ENCODE data around the gene CRYBG3. TPM values are rescaled to one million over a fixed set of nuclear protein-coding genes. Genes with fewer than 3 reads are reported as not detected.

Gene CRYBG3
- total and polyA plus RNA-seq, 4 donors, result 3.8 to 64.0 (median 15.3) TPM

GRCh38 chr3:97917813-97918536 is 96.2 kb downstream of the CRYBG3 start:
- Histone ChIP-seq H3K9ac (ENCODE audit: insufficient read depth in 1 of 2, low read length in 2 of 2) (peak overlapping the region in 1 of 2 donors; percentile 42), H3K9me3 (ENCODE audit: control insufficient read depth in 4 of 4, insufficient read depth in 3 of 4, low read length in 3 of 4) (no peaks in the 10 kb centered on the region), H3K27me3 (ENCODE audit: control insufficient read depth in 3 of 3, insufficient read depth in 3 of 3, low read length in 2 of 3) (no peaks in the 10 kb centered on the region), H3K4me3 (no peak overlapping the region), H3K36me3 (ENCODE audit: control insufficient read depth in 4 of 4, insufficient read depth in 4 of 4, low read length in 4 of 4) (peaks cover 6 to 19% (median 14%) of the 10 kb centered on the region in 4 donors), H3K4me1 (ENCODE audit: control insufficient read depth in 5 of 5, insufficient read depth in 5 of 5, low read length in 5 of 5) (peaks cover 0 to 12% (median 3%) of the 10 kb centered on the region in 5 donors), H3K27ac (ENCODE audit: low read depth in 1 of 2, low read length in 1 of 2) (no peak overlapping the region)
- TF ChIP-seq, protein P1, sequence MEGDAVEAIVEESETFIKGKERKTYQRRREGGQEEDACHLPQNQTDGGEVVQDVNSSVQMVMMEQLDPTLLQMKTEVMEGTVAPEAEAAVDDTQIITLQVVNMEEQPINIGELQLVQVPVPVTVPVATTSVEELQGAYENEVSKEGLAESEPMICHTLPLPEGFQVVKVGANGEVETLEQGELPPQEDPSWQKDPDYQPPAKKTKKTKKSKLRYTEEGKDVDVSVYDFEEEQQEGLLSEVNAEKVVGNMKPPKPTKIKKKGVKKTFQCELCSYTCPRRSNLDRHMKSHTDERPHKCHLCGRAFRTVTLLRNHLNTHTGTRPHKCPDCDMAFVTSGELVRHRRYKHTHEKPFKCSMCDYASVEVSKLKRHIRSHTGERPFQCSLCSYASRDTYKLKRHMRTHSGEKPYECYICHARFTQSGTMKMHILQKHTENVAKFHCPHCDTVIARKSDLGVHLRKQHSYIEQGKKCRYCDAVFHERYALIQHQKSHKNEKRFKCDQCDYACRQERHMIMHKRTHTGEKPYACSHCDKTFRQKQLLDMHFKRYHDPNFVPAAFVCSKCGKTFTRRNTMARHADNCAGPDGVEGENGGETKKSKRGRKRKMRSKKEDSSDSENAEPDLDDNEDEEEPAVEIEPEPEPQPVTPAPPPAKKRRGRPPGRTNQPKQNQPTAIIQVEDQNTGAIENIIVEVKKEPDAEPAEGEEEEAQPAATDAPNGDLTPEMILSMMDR (IDR thresholded peaks at IDR 0.05; ENCODE audit: control extremely low read depth, extremely low read depth), result no peak
- DNase-seq (peak in 2 of 3 donors; percentile 87), ATAC-seq (ENCODE audit: insufficient read depth, low FRiP score) (no peak)
- 46 to 65% methylated on average over 3 of the region's 3 CpGs for WGBS, 2 donors

- Histone ChIP-seq H3K9me3 (ENCODE audit: control insufficient read depth in 4 of 4, insufficient read depth in 3 of 4, low read length in 3 of 4) (no peaks in the 10 kb centered on the region), H3K4me3 (no peak overlapping the region), H3K36me3 (ENCODE audit: control insufficient read depth in 4 of 4, insufficient read depth in 4 of 4, low read length in 4 of 4) (peaks cover 3 to 38% (median 12%) of the 10 kb centered on the region in 4 donors), H3K27me3 (ENCODE audit: control insufficient read depth in 3 of 3, insufficient read depth in 3 of 3, low read length in 2 of 3) (no peaks in the 10 kb centered on the region), H3K4me1 (ENCODE audit: control insufficient read depth in 5 of 5, insufficient read depth in 5 of 5, low read length in 5 of 5) (peaks cover 0 to 5% (median 0%) of the 10 kb centered on the region in 5 donors), H3K27ac (ENCODE audit: low read depth in 1 of 2, low read length in 1 of 2) (no peak overlapping the region), H3K9ac (ENCODE audit: insufficient read depth in 1 of 2, low read length in 2 of 2) (no peak overlapping the region)
- ATAC-seq (ENCODE audit: insufficient read depth, low FRiP score) (no peak), DNase-seq (no peak)
- TF ChIP-seq, protein P1 (IDR thresholded peaks at IDR 0.05; ENCODE audit: control extremely low read depth, extremely low read depth), result no peak
Observed at GRCh38 chr3:97927704-97928103, 105.9 kb downstream of the CRYBG3 start.

GRCh38 chr3:97928986-97929385 is 107.2 kb downstream of the CRYBG3 start:
- Histone ChIP-seq H3K36me3 (ENCODE audit: control insufficient read depth in 4 of 4, insufficient read depth in 4 of 4, low read length in 4 of 4) (peaks cover 9 to 46% (median 18%) of the 10 kb centered on the region in 4 donors), H3K4me1 (ENCODE audit: control insufficient read depth in 5 of 5, insufficient read depth in 5 of 5, low read length in 5 of 5) (peaks cover 0 to 5% (median 0%) of the 10 kb centered on the region in 5 donors), H3K27ac (ENCODE audit: low read depth in 1 of 2, low read length in 1 of 2) (no peak overlapping the region), H3K27me3 (ENCODE audit: control insufficient read depth in 3 of 3, insufficient read depth in 3 of 3, low read length in 2 of 3) (no peaks in the 10 kb centered on the region), H3K9me3 (ENCODE audit: control insufficient read depth in 4 of 4, insufficient read depth in 3 of 4, low read length in 3 of 4) (no peaks in the 10 kb centered on the region), H3K9ac (ENCODE audit: insufficient read depth in 1 of 2, low read length in 2 of 2) (no peak overlapping the region), H3K4me3 (no peak overlapping the region)
- DNase-seq, result no peak
- TF ChIP-seq, protein P1 (IDR thresholded peaks at IDR 0.05; ENCODE audit: control extremely low read depth, extremely low read depth), result no peak
- ATAC-seq (ENCODE audit: insufficient read depth, low FRiP score), result no peak
- WGBS, 2 donors, result 90 to 96% methylated on average over 4 of the region's 4 CpGs
